IPS DF 4.7 (cell line): ENCODE measurements around the gene MOB1A.
A peak's percentile ranks its signal among the peaks of the same experiment; 100 is the strongest.
"Not testable (repeated sequence)": the region's sequence is repeated elsewhere in the genome, so short reads cannot be mapped to it uniquely, and the experiment has no call there.

Experiments
- DNase-seq: peaks from one replicate; pipeline ENCODE4 v3.0.0-alpha.2; 2013; ENCODE audit warnings: low spot score; ENCODE audit errors: extremely low read depth

Gene MOB1A

GRCh38 chr2:74178211-74179062 is at the start of gene MOB1A:
Gene MOB1A, minus strand, starts transcription at chr2:74178879. Its CDS starts 205 bp downstream, at chr2:74178674.
- DNase-seq: peak; percentile 90

DNA sequence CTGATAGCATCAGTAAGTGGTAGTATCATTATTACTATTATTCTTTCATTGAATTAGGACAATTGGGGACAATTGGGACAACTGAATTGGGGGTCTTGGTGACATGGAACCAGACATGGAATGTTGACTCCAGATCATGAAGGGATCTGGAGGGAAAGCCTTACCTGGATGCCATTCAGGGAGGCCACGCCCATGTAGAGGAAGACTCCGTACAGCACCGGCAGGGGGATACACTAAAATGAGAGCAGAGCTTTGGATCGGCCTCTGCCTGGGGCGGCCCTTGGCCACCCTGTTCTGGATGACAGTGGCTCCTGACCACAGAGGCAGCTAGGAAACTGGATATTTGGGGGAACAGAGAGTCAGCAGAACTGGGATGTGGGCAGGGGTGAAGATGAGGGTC is 49.0 kb upstream of the MOB1A start:
- DNase-seq: no peak

DNA sequence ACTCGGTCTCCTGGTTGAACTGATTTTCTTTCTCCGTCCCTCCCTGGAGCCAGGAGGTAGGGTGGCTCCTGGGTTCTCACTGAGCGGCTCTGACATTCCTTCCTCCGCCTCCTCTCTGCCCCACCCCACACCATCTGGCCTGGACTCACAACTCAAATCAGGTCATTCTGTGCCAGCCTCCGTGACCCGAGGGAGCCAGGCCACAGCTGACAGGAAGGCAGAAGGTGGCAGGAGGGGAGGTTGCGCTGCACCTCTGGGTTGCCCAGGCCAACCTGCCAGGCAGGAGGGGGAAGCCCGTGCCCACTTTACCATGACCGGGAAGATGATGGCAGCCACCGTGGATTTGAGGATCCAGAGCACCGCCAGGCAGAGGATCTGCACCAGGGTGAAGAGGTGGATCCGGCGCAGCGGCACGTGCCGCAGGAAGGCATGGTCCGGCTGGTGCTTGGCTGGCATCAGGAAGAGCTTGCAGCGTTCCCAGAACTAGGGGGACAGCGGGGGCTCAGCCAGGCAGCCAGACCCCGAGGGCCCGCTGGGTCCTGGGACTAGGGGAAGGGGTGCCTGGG is 48.1 kb upstream of the MOB1A start:
- DNase-seq: no peak

DNA sequence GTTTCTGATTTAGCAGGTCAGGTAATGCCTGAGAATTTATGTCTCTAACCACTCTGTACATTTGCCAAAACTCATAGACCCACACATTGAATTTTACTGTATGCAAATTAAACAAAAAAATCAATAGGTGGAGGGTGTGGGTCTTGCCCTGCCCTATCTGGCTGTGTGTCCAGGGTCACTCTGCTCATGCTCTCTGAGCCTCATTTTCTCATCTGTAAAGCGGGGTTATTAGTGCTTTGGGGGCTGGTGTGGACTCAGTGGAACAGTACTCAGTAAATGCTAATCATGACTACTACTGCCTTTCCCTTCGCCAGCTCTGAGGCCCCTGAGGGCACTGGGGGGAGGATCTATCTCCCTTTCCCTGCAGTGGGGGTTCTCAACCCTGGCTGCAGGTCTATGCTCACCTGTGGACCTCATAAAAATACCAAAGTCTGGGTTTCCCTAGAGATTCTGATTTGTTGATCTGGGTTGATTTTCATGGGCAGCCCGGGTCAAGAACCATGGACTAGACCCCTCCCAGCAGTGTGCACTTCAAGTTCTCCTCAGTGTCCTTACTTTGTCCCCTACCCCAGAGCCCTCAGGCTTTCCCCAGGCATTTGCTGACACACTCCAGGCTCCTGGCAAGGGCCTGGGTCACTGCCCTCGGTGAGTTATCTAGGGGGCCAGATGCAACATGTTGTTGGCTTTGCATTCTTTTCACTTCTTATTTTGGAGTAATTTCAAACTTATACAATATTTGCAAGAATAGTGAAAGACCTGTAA is 47.2 kb upstream of the MOB1A start:
- no peak for DNase-seq

DNA sequence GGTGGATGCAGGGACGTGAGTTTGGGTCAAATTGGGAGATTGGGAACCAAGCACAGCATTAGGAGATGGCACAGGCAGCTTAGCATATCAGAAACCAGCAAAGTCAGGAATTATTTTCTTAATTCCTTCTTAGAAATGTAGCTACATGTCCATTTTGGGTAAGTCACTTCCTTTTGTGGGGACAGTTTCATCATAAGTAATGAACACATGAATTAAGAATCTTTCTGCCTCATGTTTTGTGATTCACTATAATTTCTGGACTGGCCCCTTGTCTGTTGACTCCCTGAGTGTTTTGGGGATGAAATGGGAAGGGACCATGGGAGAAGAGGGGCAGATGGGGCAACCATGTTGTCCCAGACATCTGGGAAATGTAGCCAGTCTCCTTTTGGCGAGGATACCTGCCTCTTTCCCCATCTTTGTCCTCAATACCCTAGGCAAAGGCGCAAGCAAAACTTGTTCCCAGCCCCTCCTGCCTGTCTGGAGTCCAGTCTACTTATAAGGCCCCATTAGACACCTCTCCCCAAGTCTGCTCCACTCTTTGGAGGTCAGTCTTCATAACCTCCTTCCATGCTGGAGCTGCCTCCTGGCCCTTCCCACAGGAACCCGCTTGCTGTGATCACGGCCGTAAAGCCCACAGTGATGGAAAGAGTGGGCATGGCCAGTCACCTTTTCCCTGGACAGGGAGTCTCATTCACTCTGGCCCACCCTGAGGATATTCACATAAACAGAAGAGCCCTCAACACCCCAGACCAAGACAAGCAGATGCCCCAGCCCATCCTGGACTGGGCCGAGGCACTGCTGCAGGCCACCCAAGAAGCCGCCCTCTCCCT is 45.5 kb upstream of the MOB1A start:
- DNase-seq: no peak

DNA sequence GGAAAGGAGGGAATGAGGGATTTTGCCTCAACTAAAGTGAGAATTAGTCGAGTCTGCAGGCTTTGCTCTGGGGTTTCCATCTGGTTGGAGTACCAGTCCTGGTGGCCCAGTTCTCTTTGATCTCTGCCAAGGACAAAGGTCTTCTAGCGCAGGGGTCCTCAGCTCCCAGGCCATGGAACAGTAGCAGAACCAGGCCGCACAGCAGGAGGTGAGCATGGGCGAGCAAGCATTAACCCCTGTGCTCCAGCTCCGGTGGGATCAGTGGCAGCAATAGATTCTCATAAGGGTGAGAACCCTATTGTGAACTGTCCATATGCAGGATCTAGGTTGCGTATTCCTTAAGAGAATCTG is 43.6 kb upstream of the MOB1A start:
- DNase-seq: no peak

- DNase-seq: no peak
Measured at GRCh38 chr2:74221604-74222299, 43.1 kb upstream of the MOB1A start.

DNA sequence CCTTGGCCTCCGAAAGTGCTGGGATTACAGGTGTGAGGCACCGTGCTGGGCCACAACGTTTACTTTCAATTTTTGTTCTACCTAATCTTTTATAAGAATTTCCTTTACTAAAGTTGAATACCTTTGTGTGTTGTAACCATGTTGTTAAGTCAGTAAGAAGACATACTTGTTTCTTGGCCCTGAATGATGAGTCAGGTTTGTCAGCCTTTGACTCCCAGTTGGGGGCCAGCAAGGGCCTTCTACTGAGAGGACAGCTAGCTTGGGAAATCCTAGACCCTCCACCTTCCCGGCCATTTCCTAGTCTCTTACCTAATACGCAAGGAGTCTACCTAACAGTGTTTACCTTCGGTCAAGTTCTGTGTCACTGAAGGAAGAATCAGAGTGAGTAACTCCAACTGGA is 42.4 kb upstream of the MOB1A start:
- DNase-seq: no peak

DNA sequence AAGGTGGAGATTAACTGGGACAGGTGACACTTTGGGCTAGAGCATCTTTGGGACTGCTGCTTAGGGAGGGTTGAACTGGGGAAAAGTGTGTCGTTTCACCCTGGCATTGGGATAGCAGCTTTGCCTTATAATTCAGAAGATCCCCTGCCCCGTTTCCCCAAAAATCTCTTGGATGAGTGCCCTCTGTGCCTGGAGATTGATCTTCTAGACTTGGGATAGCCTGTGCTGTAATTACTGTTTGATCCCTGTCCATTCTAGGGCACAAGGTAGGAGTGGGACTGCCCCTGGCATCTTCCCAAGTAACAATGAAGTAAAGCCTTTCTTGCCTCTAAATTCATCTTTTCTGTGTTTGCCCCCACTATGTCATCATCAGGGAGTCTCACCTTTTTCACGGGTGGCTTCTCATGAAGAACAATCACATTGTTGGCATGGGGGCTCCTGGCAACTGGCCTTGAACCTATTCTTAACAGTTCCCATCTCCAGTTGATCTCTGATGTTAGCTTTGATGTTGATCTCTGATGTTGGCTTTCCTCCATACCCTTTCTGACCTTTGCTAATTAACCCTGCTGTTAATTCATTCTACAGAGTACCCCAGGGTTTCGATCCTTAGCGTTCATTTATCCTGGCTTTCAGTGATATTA is 41.3 kb upstream of the MOB1A start:
- no peak for DNase-seq

- no peak for DNase-seq
Measured at GRCh38 chr2:74216642-74217041, 38.0 kb upstream of the MOB1A start.

- not testable (repeated sequence) for DNase-seq
Measured at GRCh38 chr2:74215771-74216170, 37.1 kb upstream of the MOB1A start.

GRCh38 chr2:74212702-74213410 is 34.2 kb upstream of the MOB1A start:
- no peak for DNase-seq

DNA sequence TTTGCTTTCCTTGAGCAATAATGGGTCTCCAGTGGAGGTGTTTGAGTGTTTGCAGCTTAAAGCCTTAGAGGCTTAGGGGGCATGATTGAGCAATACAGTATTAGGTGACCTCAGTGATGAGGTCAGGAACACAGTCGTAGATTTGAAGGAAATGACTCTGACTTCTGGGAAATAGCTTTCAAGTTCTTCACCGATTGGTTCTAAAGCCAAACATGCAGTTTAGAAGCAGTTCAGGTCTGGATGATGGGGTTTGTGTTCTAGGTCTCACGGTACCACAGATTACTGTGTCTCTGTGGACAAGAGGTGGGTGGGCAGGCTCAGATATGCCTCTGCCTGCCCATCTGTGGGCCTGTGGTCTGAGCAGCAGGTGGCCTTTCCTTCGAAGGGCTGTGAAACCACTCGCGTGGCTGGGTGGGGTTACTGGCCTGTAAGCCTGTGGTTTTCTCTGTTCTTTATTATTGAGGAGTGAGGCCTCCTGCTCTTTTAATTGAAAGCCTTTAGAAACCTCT is 27.6 kb upstream of the MOB1A start:
- no peak for DNase-seq

DNA sequence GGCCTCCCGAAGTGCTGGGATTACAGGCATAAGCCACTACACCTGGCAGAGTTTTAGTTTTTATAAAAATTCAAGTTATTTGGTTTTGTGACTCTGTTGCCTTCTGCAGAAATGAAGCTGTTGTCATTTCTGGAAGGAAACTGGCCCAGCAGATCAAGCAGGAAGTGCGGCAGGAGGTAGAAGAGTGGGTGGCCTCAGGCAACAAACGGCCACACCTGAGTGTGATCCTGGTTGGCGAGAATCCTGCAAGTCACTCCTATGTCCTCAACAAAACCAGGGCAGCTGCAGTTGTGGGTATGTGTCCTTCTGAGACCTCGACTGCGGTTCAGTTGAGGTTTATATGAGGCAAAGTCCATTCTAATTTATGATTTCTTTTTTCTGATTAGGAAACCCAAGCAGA is 26.9 kb upstream of the MOB1A start:
- no peak for DNase-seq

DNA sequence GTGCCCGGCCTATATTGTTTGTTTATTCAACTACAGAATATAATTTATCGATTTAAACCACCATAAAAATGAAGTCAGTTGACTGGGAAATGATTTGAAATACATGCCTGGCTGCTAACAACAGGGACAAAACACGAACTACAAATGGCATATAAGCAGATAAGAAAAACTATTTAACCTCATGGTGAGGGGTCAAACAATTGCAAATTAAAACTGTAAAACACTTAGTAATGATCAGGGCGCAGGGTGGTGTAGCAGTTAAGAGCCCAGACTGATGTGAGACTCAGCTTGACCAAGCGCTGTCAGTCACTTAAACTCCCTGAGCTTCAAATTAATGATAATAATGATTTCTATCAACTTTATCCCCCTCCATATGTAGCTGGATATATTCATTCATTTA is 26.4 kb upstream of the MOB1A start:
- DNase-seq: no peak

- no peak for DNase-seq
Measured at GRCh38 chr2:74204436-74204835, 25.8 kb upstream of the MOB1A start.

DNA sequence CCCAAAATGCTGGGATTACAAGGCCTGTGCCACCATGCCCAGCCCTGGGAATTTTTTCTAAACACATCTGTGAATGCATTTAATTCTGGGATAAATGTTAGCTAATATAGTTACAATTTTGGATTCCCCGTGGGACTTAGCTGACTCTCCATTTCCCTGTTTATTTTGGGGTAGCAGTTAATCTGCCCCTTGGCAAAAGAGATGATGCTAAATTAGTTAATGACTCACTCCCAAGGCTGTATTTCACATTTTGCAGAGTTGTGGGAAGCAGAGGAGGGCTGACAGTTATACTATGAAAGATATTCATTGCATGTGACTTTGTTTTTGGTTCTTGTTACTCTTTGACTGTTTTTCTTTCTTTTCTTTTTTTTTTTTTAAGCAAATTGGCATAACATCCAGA is 22.9 kb upstream of the MOB1A start:
- DNase-seq: no peak

- no peak for DNase-seq
Measured at GRCh38 chr2:74201196-74201595, 22.5 kb upstream of the MOB1A start.

DNA sequence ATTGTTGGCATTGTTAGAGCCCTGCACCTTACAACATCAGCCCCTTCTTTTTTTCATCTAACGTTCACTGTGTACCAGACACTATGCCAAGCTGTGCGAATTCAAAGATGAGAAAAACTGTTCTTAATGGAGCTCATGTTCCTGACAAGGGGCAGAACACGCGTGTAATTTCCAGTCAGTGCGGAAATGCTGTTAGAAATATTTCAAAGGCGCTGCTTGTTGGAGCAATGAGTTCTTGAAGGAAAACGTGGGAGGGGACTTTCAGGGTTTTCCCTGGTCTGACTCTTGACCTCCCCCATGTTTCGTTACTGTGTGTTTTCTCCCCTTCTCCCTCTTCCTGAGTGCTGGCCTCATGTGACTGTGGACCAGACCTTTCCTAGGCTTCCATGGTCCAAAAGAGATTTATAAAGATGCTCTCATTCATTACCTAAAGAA is 21.2 kb upstream of the MOB1A start:
- DNase-seq: no peak

- no peak for DNase-seq
Measured at GRCh38 chr2:74199275-74199701, 20.6 kb upstream of the MOB1A start.
